GM18951 (cell line): Measurements from ENCODE around the gene SP7.

Experiments used
- POLR2A ChIP-seq: IDR thresholded peaks from 4 replicates; pipeline ENCODE4 v1.6.1; 2011; ENCODE audit warnings: mild to moderate bottlenecking; ENCODE audit not compliant: insufficient read length, insufficient read depth; ENCODE audit errors: extremely low read depth
- in situ Hi-C: fragments of 300-500 bp; cut with MboI; formaldehyde crosslinking; loops from one replicate; pipeline ENCODE4 v1.12.0; 2022; ENCODE audit warnings: low sequenced_read_pairs, mixed read lengths, inconsistent platforms; ENCODE audit not compliant: unreplicated experiment

SP7 gene

DNA sequence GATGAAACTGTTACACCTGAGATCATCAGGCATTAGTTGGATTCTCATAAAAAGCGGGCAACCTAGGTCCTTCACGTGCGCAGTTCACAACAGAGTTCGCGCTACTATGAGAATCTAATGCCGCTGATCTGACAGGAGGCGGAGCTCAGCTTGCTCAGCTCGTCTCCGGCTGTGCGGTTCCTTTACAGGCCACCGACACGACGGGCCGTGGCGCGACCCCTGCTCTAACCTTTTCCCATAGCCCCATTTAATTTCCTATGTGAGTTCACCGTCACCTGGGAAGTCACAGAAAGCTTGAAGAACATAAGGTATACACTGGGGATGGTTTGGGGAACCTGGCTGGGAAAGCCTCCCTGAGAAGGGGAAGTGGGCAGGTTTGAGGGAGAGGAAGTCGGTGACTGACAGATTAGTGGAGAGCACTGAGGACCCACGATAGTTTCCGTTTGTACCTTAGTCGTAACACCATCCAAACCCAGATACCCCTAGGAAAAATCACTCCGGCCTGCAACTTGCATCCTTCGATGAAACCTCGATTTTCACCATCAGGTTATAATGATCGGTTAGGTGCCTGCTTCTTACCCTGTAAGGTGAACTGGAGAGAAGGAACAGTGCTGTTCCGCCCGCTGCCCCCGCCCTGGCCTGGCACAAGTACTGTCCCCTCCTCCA is 11.9 kb downstream of the SP7 start:
- no peak for TF ChIP-seq POLR2A
- in situ Hi-C loops = no loop called here

DNA sequence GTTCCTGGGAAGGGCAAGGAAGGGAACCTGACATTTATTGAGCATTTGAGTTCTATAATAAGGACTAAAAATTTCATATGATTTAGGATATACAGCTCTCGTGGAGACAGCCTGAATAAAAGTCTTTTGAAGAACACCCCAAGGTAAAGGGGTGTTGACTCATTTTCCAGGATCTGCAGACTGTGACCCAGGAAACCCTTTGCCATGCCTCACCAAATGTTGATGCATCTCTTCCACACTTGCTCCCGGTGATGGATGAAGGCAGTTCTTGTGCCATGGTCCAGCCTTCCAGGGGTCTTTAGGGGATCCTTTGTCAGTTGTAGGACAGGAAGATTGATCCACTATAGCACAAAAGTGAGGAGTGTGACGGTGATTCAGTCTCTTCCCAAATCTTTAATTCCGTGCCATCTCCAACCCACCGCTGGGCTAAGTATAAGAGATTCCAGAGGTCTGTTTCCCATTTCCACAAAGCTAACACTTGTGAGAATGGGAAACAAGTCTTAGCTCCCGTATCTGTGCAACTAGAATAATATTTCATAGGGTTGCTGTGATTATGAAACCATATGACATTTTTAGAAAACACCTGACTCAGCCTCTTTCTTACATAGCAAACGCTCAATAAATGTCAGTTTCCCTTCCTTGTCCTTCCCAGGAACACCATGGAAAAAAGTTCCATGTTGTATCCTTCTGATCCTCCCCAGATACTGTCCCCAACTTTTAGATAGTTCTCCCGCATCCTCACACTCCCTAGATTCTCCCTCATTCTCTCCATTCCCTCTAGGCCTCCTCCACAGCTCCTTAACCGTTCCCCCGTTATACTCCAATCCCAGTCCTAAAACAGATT is 15.6 kb downstream of the SP7 start:
- TF ChIP-seq POLR2A = no peak
- in situ Hi-C loops = no loop called here

DNA sequence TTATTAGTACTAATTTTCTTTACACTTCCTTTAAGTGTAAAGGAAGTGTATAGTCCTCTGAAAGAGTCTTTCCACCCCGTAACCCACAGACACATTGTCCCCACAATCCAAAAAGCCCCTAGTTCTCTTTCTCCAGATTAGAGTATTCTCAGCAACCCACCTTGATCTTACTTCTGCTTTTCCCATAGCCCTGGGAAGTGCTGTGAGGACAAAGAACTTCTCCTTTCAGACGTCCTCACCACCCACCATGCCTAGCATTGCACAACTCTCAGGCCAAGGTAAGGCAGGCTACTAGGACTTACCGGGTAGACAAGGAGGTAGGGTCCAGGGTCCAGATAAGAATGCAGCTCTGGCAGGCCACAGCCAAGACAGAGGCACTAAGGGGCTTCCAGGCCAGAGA is 22.2 kb downstream of the SP7 start:
- in situ Hi-C loops = no loop called here
- TF ChIP-seq POLR2A = no peak

- no peak for TF ChIP-seq POLR2A
- in situ Hi-C loops = no loop called here
Measured at GRCh38 chr12:53308276-53308675, 27.9 kb downstream of the SP7 start.

DNA sequence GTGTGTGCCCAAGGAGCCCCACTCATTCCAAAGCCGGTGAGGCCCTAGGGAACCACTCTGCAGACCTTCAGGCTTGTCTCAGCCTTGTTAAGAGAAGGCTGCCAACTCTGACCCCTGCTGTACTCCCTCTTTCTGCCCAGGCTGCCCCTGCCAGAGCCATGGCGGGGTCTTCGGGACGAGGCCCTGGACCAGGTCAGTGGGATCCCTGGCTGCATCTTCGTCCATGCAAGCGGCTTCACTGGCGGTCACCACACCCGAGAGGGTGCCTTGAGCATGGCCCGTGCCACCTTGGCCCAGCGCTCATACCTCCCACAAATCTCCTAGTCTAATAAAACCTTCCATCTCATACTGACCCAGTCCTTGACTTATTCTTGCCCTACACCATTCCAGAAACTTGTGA is 29.3 kb downstream of the SP7 start:
- TF ChIP-seq POLR2A = no peak
- in situ Hi-C loops = no loop called here

GRCh38 chr12:53302903-53303302 is 33.3 kb downstream of the SP7 start:
- no peak for TF ChIP-seq POLR2A
- in situ Hi-C loops = no loop called here

GRCh38 chr12:53300187-53300586 is 36.0 kb downstream of the SP7 start:
- no peak for TF ChIP-seq POLR2A
- in situ Hi-C loops = no loop called here

DNA sequence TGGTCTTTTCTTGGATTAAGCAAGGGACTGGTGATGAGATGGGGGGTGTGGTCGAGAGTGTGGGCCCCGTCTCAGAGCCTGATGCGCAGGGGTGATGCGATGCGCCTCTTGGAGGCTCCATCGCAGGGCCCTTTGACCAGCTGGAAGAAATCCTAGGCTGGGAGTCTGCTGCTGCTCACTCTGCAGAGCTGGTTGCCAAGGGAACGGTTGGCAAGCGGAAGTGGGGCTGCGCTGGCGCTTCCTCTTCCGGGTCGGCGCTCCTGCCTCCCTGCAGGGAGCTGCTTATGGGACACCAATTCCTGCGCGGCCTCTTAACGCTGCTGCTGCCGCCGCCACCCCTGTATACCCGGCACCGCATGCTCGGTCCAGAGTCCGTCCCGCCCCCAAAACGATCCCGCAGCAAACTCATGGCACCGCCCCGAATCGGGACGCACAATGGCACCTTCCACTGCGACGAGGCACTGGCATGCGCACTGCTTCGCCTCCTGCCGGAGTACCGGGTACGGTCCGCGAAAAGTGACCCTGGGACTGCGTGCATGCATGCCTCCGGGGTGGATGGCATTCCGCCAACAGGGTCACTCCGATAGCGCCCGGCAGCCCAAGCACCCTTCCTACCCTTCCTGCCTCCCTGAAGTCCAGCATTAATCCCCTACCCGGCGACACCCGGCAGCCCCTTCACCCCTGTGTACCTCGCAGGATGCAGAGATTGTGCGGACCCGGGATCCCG is 36.5 kb downstream of the SP7 start, which contains the start of gene MYG1:
MYG1 (plus strand) TSS at position 242 of the 727 bp plus-strand sequence; CDS start at position 285, 43 bp downstream.
- peak; percentile 84 for TF ChIP-seq POLR2A
- in situ Hi-C loops = loop anchor here (10.0 kb wide), 1 partner anchor 85 kb away; no protein-coding TSS in a partner anchor

DNA sequence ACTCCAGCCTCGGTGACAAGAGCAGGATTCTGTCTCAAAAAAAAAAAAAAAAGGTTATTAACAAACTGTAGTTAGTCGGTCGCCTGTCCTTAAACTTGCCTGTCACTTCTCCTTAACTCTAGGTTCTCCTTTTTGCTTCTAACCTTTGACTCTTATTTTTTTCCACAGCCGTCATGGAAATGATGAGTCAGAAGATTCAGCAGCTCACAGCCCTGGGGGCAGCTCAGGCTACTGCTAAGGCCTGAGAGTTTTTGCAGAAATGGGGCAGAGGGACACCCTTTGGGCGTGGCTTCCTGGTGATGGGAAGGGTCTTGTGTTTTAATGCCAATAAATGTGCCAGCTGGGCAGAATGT is 37.1 kb downstream of the SP7 start:
- TF ChIP-seq POLR2A = no peak
- in situ Hi-C loops = loop anchor here (10.0 kb wide), 1 partner anchor 84 kb away; no protein-coding TSS in a partner anchor

DNA sequence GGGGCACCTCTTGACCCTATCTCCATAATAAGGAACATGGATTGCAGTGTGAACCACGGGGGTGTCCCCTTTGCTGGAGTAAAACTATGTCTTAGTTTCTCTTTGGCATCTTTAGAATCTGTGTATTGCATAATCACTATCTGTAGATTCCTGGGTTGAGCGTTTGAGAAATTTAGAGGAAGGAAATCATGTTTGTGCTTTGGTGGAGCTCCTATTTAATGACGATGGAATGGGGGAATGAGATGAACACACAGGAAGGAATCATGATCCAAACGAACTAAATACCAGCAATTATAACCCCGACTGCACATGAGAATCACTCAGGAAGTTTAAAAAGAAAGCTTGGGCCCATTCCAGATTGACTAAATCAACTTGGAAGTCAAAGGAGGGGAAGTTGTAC is 38.0 kb downstream of the SP7 start:
- in situ Hi-C loops = loop anchor here (10.0 kb wide), 1 partner anchor 83 kb away; no protein-coding TSS in a partner anchor
- no peak for TF ChIP-seq POLR2A

GRCh38 chr12:53297106-53297505 is 39.0 kb downstream of the SP7 start:
- in situ Hi-C loops = loop anchor here (10.0 kb wide), 1 partner anchor 82 kb away; no protein-coding TSS in a partner anchor

- TF ChIP-seq POLR2A = no peak
- in situ Hi-C loops = loop anchor here (10.0 kb wide), 1 partner anchor 81 kb away; no protein-coding TSS in a partner anchor
Measured at GRCh38 chr12:53295891-53296219, 40.3 kb downstream of the SP7 start.
